Measurements from ENCODE around the gene AFAP1L2. TPM values are rescaled to one million over a fixed set of nuclear protein-coding genes. Genes with fewer than 3 reads are reported as not detected.

Gene AFAP1L2
- polyA plus RNA-seq, 1 experiment: 0.07 TPM

GRCh38 chr10:114395366-114396022, 8.8 kb downstream of the AFAP1L2 start:
- H3K9me3 ChIP-seq (ENCODE audit: control insufficient read depth, insufficient read depth, low read length): no peaks in the 10 kb centered on the region
- peaks cover 40% of the 10 kb centered on the region for H3K27me3 ChIP-seq (ENCODE audit: control insufficient read depth, insufficient read depth, low read length)
- TF ChIP-seq CTCF (IDR thresholded peaks at IDR 0.05; ENCODE audit: low read depth, low read length): no peak
- ChIA-PET POLR2A (no interaction called here), CTCF (interaction anchor here (0.7 kb wide), 1 partner anchor 102 kb away, joined by 5 read pairs; no protein-coding TSS in a partner anchor)
- no peak overlapping the region for H3K4me3 ChIP-seq (ENCODE audit: low read depth, low read length)
- no peak overlapping the region for H3K27ac ChIP-seq (ENCODE audit: low read depth, low read length)
- no peak for DNase-seq (ENCODE audit: low read depth, low spot score)

GRCh38 chr10:114394531-114394930, 9.8 kb downstream of the AFAP1L2 start:
- Histone ChIP-seq H3K27me3 (ENCODE audit: control insufficient read depth, insufficient read depth, low read length) (peaks cover 38% of the 10 kb centered on the region), H3K27ac (ENCODE audit: low read depth, low read length) (no peak overlapping the region), H3K4me3 (ENCODE audit: low read depth, low read length) (no peak overlapping the region), H3K9me3 (ENCODE audit: control insufficient read depth, insufficient read depth, low read length) (no peaks in the 10 kb centered on the region)
- ChIA-PET CTCF (no interaction called here), POLR2A (no interaction called here)
- DNase-seq (ENCODE audit: low read depth, low spot score): no peak
- TF ChIP-seq CTCF (IDR thresholded peaks at IDR 0.05; ENCODE audit: low read depth, low read length): no peak

GRCh38 chr10:114393886-114394285, 10.4 kb downstream of the AFAP1L2 start:
- H3K4me3 ChIP-seq (ENCODE audit: low read depth, low read length): no peak overlapping the region
- peaks cover 33% of the 10 kb centered on the region for H3K27me3 ChIP-seq (ENCODE audit: control insufficient read depth, insufficient read depth, low read length)
- H3K9me3 ChIP-seq (ENCODE audit: control insufficient read depth, insufficient read depth, low read length): no peaks in the 10 kb centered on the region
- no peak for DNase-seq (ENCODE audit: low read depth, low spot score)
- H3K27ac ChIP-seq (ENCODE audit: low read depth, low read length): no peak overlapping the region
- TF ChIP-seq CTCF (IDR thresholded peaks at IDR 0.05; ENCODE audit: low read depth, low read length): no peak
- POLR2A ChIA-PET: no interaction called here
- CTCF ChIA-PET: no interaction called here

- ChIA-PET POLR2A (no interaction called here), CTCF (no interaction called here)
- TF ChIP-seq CTCF (IDR thresholded peaks at IDR 0.05; ENCODE audit: low read depth, low read length): no peak
- no peak overlapping the region for H3K27ac ChIP-seq (ENCODE audit: low read depth, low read length)
- peaks cover 29% of the 10 kb centered on the region for H3K27me3 ChIP-seq (ENCODE audit: control insufficient read depth, insufficient read depth, low read length)
- no peaks in the 10 kb centered on the region for H3K9me3 ChIP-seq (ENCODE audit: control insufficient read depth, insufficient read depth, low read length)
- no peak for DNase-seq (ENCODE audit: low read depth, low spot score)
- no peak overlapping the region for H3K4me3 ChIP-seq (ENCODE audit: low read depth, low read length)
Measured at GRCh38 chr10:114393482-114393881, 10.8 kb downstream of the AFAP1L2 start.

- ChIA-PET POLR2A (no interaction called here), CTCF (no interaction called here)
- TF ChIP-seq CTCF (IDR thresholded peaks at IDR 0.05; ENCODE audit: low read depth, low read length): no peak
- Histone ChIP-seq H3K27ac (ENCODE audit: low read depth, low read length) (no peak overlapping the region), H3K27me3 (ENCODE audit: control insufficient read depth, insufficient read depth, low read length) (peaks cover 23% of the 10 kb centered on the region), H3K9me3 (ENCODE audit: control insufficient read depth, insufficient read depth, low read length) (no peaks in the 10 kb centered on the region), H3K4me3 (ENCODE audit: low read depth, low read length) (no peak overlapping the region)
- DNase-seq (ENCODE audit: low read depth, low spot score): no peak
Measured at GRCh38 chr10:114392112-114392835, 12.0 kb downstream of the AFAP1L2 start.

All from AG04450 (cell line).